Ascending aorta (tissue), 2 donors: ENCODE data around the gene SIX5. TPM values are rescaled to one million over a fixed set of nuclear protein-coding genes. Genes with fewer than 3 reads are reported as not detected.
A peak's percentile ranks its signal among the peaks of the same experiment; 100 is the strongest.

ENCODE experiments used
- DNase-seq, 2 donors: peaks; one replicate each; pipeline ENCODE4 v3.0.0-alpha.2; 2019; ENCODE audit warnings: low spot score in 2 of 2
- H3K27ac ChIP-seq, 2 donors: fragments of 200-600 bp; sonication (generic); one replicate each; pipeline ENCODE4 v1.5.1; 2016 to 2017; ENCODE audit warnings: mild to moderate bottlenecking in 1 of 2
- H3K27me3 ChIP-seq: fragments of 200-600 bp; sonication (generic); one replicate; pipeline ENCODE4 v1.5.1; 2017
- H3K36me3 ChIP-seq, 2 donors: fragments of 200-600 bp; sonication (generic); one replicate each; pipeline ENCODE4 v1.5.1; 2016
- H3K4me1 ChIP-seq, 2 donors: fragments of 200-600 bp; sonication (generic); one replicate each; pipeline ENCODE4 v1.5.1; 2016 to 2017; ENCODE audit warnings: mild to moderate bottlenecking in 1 of 2
- H3K4me3 ChIP-seq, 2 donors: fragments of 200-600 bp; sonication (generic); one replicate each; pipeline ENCODE4 v1.5.1; 2016 to 2017; ENCODE audit warnings: mild to moderate bottlenecking in 1 of 2
- H3K9me3 ChIP-seq, 2 donors: fragments of 200-600 bp; sonication (generic); one replicate each; pipeline ENCODE4 v1.5.1; 2016
- CTCF ChIP-seq, 3 experiments: fragments of 200-600 bp in 2 of 3; fragments of 450-650 bp in 1 of 3; sonication (generic) in 2 of 3; IDR thresholded peaks; one replicate each; pipeline ENCODE4 v1.5.1; 2016 to 2019; ENCODE audit warnings: antibody characterized with exemption in 3 of 3, mild to moderate bottlenecking in 1 of 3, moderate library complexity in 1 of 3
- intact Hi-C: fragments of 100-400 bp; cut with DNase I; formaldehyde crosslinking; loops from one replicate; pipeline ENCODE4 v1.15.1; 2023
- total RNA-seq: library from RNA; depleted of rRNA; stranded (reverse); fragments of >200 nt; gene quantifications from one replicate; pipeline ENCODE4 v1.1.0, GENCODE V29; 2016

SIX5 gene
- total RNA-seq, 1 donor from 2014 or later = 39.2 TPM

GRCh38 chr19:45774765-45775164 is 5.7 kb upstream of the SIX5 start:
- Histone ChIP-seq H3K9me3 (no peaks in the 10 kb centered on the region), H3K27me3 (no peaks in the 10 kb centered on the region), H3K4me1 (peaks cover 4 to 18% of the 10 kb centered on the region in 2 donors), H3K27ac (no peak overlapping the region), H3K4me3 (no peak overlapping the region), H3K36me3 (peaks cover 45 to 56% of the 10 kb centered on the region in 2 donors)
- intact Hi-C loops = no loop called here
- DNase-seq = no peak
- no peak for TF ChIP-seq CTCF (IDR thresholded peaks at IDR 0.05)

- Histone ChIP-seq H3K9me3 (no peaks in the 10 kb centered on the region), H3K4me3 (no peak overlapping the region), H3K27ac (no peak overlapping the region), H3K4me1 (peaks cover 4 to 11% of the 10 kb centered on the region in 2 donors), H3K36me3 (peaks cover 37 to 47% of the 10 kb centered on the region in 2 donors), H3K27me3 (no peaks in the 10 kb centered on the region)
- no peak for TF ChIP-seq CTCF (IDR thresholded peaks at IDR 0.05)
- no peak for DNase-seq
- intact Hi-C loops = no loop called here
Observed at GRCh38 chr19:45773384-45773783, 4.3 kb upstream of the SIX5 start.

GRCh38 chr19:45772912-45773311 is 3.9 kb upstream of the SIX5 start:
- no peak for TF ChIP-seq CTCF (IDR thresholded peaks at IDR 0.05)

GRCh38 chr19:45772130-45772840 is 3.2 kb upstream of the SIX5 start:
- Histone ChIP-seq H3K36me3 (peaks cover 26 to 36% of the 10 kb centered on the region in 2 donors), H3K4me3 (no peak overlapping the region), H3K27me3 (no peaks in the 10 kb centered on the region), H3K27ac (peak overlapping the region in 1 of 2 donors; percentile 96), H3K9me3 (no peaks in the 10 kb centered on the region), H3K4me1 (peaks cover 4 to 11% of the 10 kb centered on the region in 2 donors)
- no peak for DNase-seq
- TF ChIP-seq CTCF (IDR thresholded peaks at IDR 0.05) = no peak
- intact Hi-C loops = no loop called here

More at GRCh38 chr19:45772912-45773311, 3.9 kb upstream of the SIX5 start:
- H3K4me3 ChIP-seq = no peak overlapping the region
- H3K27ac ChIP-seq = no peak overlapping the region
- peaks cover 32 to 42% of the 10 kb centered on the region in 2 donors for H3K36me3 ChIP-seq
- no peaks in the 10 kb centered on the region for H3K27me3 ChIP-seq
- H3K9me3 ChIP-seq = no peaks in the 10 kb centered on the region
- H3K4me1 ChIP-seq = peaks cover 4 to 11% of the 10 kb centered on the region in 2 donors
- no peak for DNase-seq
- intact Hi-C loops = no loop called here

GRCh38 chr19:45771311-45771933 is 2.4 kb upstream of the SIX5 start:
- no peak overlapping the region for H3K4me3 ChIP-seq
- H3K27me3 ChIP-seq = no peaks in the 10 kb centered on the region
- intact Hi-C loops = loop anchor here (2.0 kb wide), 1 partner anchor 91 kb away; the partner anchor contains the start of gene SYMPK
- peaks cover 17 to 27% of the 10 kb centered on the region in 2 donors for H3K36me3 ChIP-seq
- H3K4me1 ChIP-seq = peaks cover 6 to 16% of the 10 kb centered on the region in 2 donors
- H3K27ac ChIP-seq = peak overlapping the region; percentile 81 to 96
- TF ChIP-seq CTCF (IDR thresholded peaks at IDR 0.05) = no peak
- H3K9me3 ChIP-seq = no peaks in the 10 kb centered on the region
- DNase-seq = no peak
